Panc1 (cell line): ENCODE results near the gene ZNF800. TPM values are rescaled to one million over a fixed set of nuclear protein-coding genes. Genes with fewer than 3 reads are reported as not detected.

Source experiments
- ATAC-seq: fragments of 200-7000 bp; cut with Tn5 transposase; 2 replicates; pipeline ENCODE4 v1.9.1; 2020; ENCODE audit warnings: mild to moderate bottlenecking, moderate library complexity
- Bru-seq: library from RNA; stranded (reverse); fragments of 400-500 nt; gene quantifications from one replicate; lab custom pipeline; 2021; lab: Mats Ljungman, UMichigan
- BruChase-seq, 2 experiments: library from RNA; stranded (reverse); fragments of 400-500 nt; gene quantifications; one replicate each; lab custom pipeline; 2021; lab: Mats Ljungman, UMichigan
- BruUV-seq: library from RNA; stranded (reverse); fragments of 400-500 nt; replicated peaks from 2 replicates; lab custom pipeline; 2021; lab: Mats Ljungman, UMichigan
- CTCF ChIA-PET: fragments of 300-600 bp; sonication (Branson Sonifier 250); formaldehyde crosslinking; loops from one replicate; lab custom pipeline; 2022; ENCODE audit warnings: antibody characterized with exemption; lab: Charles Lee
- POLR2A ChIA-PET: fragments of 300-600 bp; sonication (Branson Sonifier 250); formaldehyde crosslinking; loops from one replicate; lab custom pipeline; 2022; ENCODE audit warnings: antibody characterized with exemption; lab: Charles Lee
- DNase-seq: peaks from one replicate; pipeline ENCODE4 v3.0.0-alpha.2; 2010; ENCODE audit warnings: low read depth, low spot score
- H3K27ac ChIP-seq: 2 replicates; pipeline ENCODE4 v1.5.1; 2011; ENCODE audit warnings: mild to moderate bottlenecking, low read length, inconsistent platforms
- H3K27me3 ChIP-seq: fragments of 200-500 bp; sonication (Bioruptor generic); 2 replicates; pipeline ENCODE4 v1.6.0; 2014; ENCODE audit warnings: low read length, inconsistent platforms; ENCODE audit not compliant: control insufficient read depth, insufficient read depth
- H3K36me3 ChIP-seq: fragments of 200-500 bp; sonication (Bioruptor generic); 2 replicates; pipeline ENCODE4 v1.5.1; 2014; ENCODE audit warnings: inconsistent platforms, mild to moderate bottlenecking, low read length, moderate library complexity; ENCODE audit not compliant: control insufficient read depth, insufficient read depth
- H3K4me1 ChIP-seq: 2 replicates; pipeline ENCODE4 v1.5.1; 2011; ENCODE audit warnings: inconsistent platforms, mild to moderate bottlenecking, low read length, moderate library complexity; ENCODE audit not compliant: control insufficient read depth, insufficient read depth
- H3K4me3 ChIP-seq, 2 experiments: 2 replicates each; pipeline ENCODE4 v1.5.1; 2011 to 2012; ENCODE audit warnings: low read depth in 2 of 2, low read length in 2 of 2, mild to moderate bottlenecking in 2 of 2, inconsistent platforms in 1 of 2, moderate library complexity in 1 of 2
- H3K9me3 ChIP-seq: fragments of 200-500 bp; sonication (Bioruptor generic); 2 replicates; pipeline ENCODE4 v1.5.1; 2014; ENCODE audit warnings: low read depth, mild to moderate bottlenecking, inconsistent platforms, low read length, moderate library complexity; ENCODE audit not compliant: control insufficient read depth, insufficient read depth
- CTCF ChIP-seq: fragments of 450-650 bp; IDR thresholded peaks from 2 replicates; pipeline ENCODE4 v1.5.1; 2017; ENCODE audit warnings: mild to moderate bottlenecking
- POLR2AphosphoS5 ChIP-seq: IDR thresholded peaks from 2 replicates; pipeline ENCODE4 v1.6.1; 2012; ENCODE audit warnings: mild to moderate bottlenecking, low read depth, low read length, moderate library complexity
- REST ChIP-seq, 2 experiments: IDR thresholded peaks; 2 replicates each; pipeline ENCODE4 v1.6.1; 2011 to 2012; ENCODE audit warnings: low read depth in 2 of 2, control low read depth in 1 of 2, low read length in 1 of 2, mild to moderate bottlenecking in 1 of 2, moderate library complexity in 1 of 2; ENCODE audit not compliant: insufficient read depth in 1 of 2
- SIN3A ChIP-seq: IDR thresholded peaks from 2 replicates; pipeline ENCODE4 v1.6.1; 2012; ENCODE audit warnings: low read depth, mild to moderate bottlenecking, low read length, moderate library complexity, borderline replicate concordance; ENCODE audit not compliant: insufficient read depth
- TCF7L2 ChIP-seq: IDR thresholded peaks from 2 replicates; pipeline ENCODE4 v1.6.1; 2011; ENCODE audit warnings: mild to moderate bottlenecking, low read depth, low read length, inconsistent platforms
- in situ Hi-C: cut with HindIII; loops from 2 replicates; pipeline ENCODE4 v1.10.0; 2016; ENCODE audit warnings: low sequenced_read_pairs, low pct_unique_long_range_greater_than_20kb
- intact Hi-C: fragments of 100-400 bp; cut with micrococcal nuclease; formaldehyde crosslinking; loops from one replicate; pipeline ENCODE4 v1.10.0; 2022; ENCODE audit not compliant: unreplicated experiment
- long read RNA-seq: library from polyadenylated mRNA; unstranded; transcript quantifications from one replicate; pipeline ENCODE4 v2.0.0, GENCODE V29; 2021; ENCODE audit not compliant: unreplicated experiment
- polyA plus RNA-seq: library from polyadenylated mRNA; unstranded; fragments of >200 nt; gene quantifications from one replicate; pipeline ENCODE4 v1.2.1, GENCODE V29; 2012; ENCODE audit warnings: missing spikeins; ENCODE audit not compliant: insufficient read length
- total RNA-seq: library from RNA; stranded (reverse); gene quantifications from one replicate; pipeline ENCODE4 v1.2.1, GENCODE V29; 2021; ENCODE audit not compliant: unreplicated experiment

The ZNF800 gene
- total RNA-seq: 26.0 TPM
- polyA plus RNA-seq: 7.0 TPM
- Bru-seq, nascent RNA: percentile 91 among the genes with signal in this experiment
- percentile 96 among the genes with signal in this experiment for BruChase-seq, experiment 1, labeled RNA remaining after a 2-hour chase
- percentile 82 among the genes with signal in this experiment for BruChase-seq, experiment 2, labeled RNA remaining after a 6-hour chase
- long read RNA-seq, full-length matches to known transcripts: 7 of 29 reads
- long read RNA-seq, partial matches to known transcripts: 15 of 29 reads
- long read RNA-seq, other reads (novel, unspliced or antisense): 7 of 29 reads

- DNase-seq (peak; percentile 47), ATAC-seq (peak; percentile 98)
- H3K27me3 ChIP-seq: no peaks in the 10 kb centered on the region
- BruUV-seq: TSS peak; percentile 94
- peak within 1 kb of the TSS; percentile 94 for H3K27ac ChIP-seq
- ChIA-PET POLR2A (interaction anchor here (0.6 kb wide), 1 partner anchor 15 kb away, joined by 3 read pairs; no protein-coding TSS in a partner anchor), CTCF (interaction anchor here (0.6 kb wide), 1 partner anchor 12 kb away, joined by 3 read pairs; no protein-coding TSS in a partner anchor)
- TF ChIP-seq REST (IDR thresholded peaks at IDR 0.05; ENCODE audit: insufficient read depth in 1 of 2, low read depth in 2 of 2, low read length in 1 of 2) (no peak), SIN3A (0 out of 2 replicates have a peak, but pooled peaks have one; percentile 11), TCF7L2 (no peak), POLR2AphosphoS5 (peak; percentile 92), CTCF (no peak)
- H3K4me3 ChIP-seq: peak within 1 kb of the TSS; percentile 86 to 94
- in situ Hi-C loops: no loop called here
- H3K9me3 ChIP-seq: no peaks in the 10 kb centered on the region
- intact Hi-C loops: no loop called here
- peaks cover 16% of the 10 kb centered on the region for H3K4me1 ChIP-seq
- H3K36me3 ChIP-seq: peaks cover 30% of the 10 kb centered on the region
Observed at GRCh38 chr7:127392566-127393367, at the start of gene ZNF800. ZNF800 (minus strand) TSS chr7:127392708; CDS start chr7:127391557, 1,151 bp downstream.

GRCh38 chr7:127440206-127440605 is 47.7 kb upstream of the ZNF800 start:
- ATAC-seq (no peak), DNase-seq (no peak)
- TF ChIP-seq TCF7L2: no peak
- no peak for TF ChIP-seq CTCF
- no peak for TF ChIP-seq REST (IDR thresholded peaks at IDR 0.05; ENCODE audit: insufficient read depth in 1 of 2, low read depth in 2 of 2, low read length in 1 of 2)
- Histone ChIP-seq H3K4me1 (no peaks in the 10 kb centered on the region), H3K27ac (no peak overlapping the region), H3K27me3 (peaks cover 3% of the 10 kb centered on the region; the same call in 1 of the 2 replicates), H3K36me3 (no peaks in the 10 kb centered on the region), H3K4me3 (no peak overlapping the region), H3K9me3 (no peaks in the 10 kb centered on the region)
- intact Hi-C loops (no loop called here), in situ Hi-C loops (no loop called here)
- no TSS peak for BruUV-seq
- ChIA-PET POLR2A (no interaction called here), CTCF (no interaction called here)
